ENCODE data around the gene STK38L. TPM values are rescaled to one million over a fixed set of nuclear protein-coding genes. Genes with fewer than 3 reads are reported as not detected.

Gene STK38L
- total and polyA plus RNA-seq, 9 of the 15 experiments (the other 6 are each of a cell fraction or from before 2014, with no cell fraction given): 2.6 to 10.7 (median 6.9) TPM

DNA sequence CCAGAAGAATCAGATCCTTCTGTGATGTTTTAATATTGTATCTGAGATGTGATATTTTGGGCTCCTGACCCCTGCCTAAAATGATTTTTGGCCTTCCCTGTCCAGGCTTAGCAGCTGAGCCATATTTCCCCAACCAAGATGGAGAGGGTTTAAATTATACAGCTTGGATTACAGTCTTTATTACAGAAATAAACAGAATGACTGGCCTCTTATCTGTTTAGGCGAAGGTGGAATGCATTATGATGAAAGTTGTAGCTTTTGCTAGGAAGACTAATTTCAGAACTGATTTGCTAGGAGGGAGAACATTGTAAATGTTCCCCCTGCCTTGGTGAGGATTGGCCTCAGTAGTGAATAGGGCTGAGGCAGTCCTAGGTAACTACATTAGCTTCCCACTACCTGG lies 111.9 kb downstream of the STK38L start:
- DNase-seq (ENCODE audit: extremely low read depth in 1 of 4, low spot score in 3 of 4) (no peak), ATAC-seq (no peak), FAIRE-seq (no peak)
- ChIA-PET CTCF (ENCODE audit: low intra/inter-chr PET ratio) (no interaction called here), POLR2A (interaction anchor here (0.6 kb wide), 2 partner anchors 9 to 703 kb away, joined by 3 to 4 read pairs; no protein-coding TSS in a partner anchor)
- H3K27ac ChIP-seq (ENCODE audit: extremely low read depth, low read depth, low read length): no peak overlapping the region
- H3K36me3 ChIP-seq (ENCODE audit: control insufficient read depth, insufficient read depth, low read length): no peaks in the 10 kb centered on the region
- no TSS peak for BruUV-seq (replicated peaks)
- H3K4me3 ChIP-seq: no peak overlapping the region
- H3K9me1 ChIP-seq (ENCODE audit: control insufficient read depth, insufficient read depth, low read length): no peaks in the 10 kb centered on the region
- no peaks in the 10 kb centered on the region for H3K4me1 ChIP-seq (replicated peaks in 1 of 2; ENCODE audit: control insufficient read depth in 2 of 2, insufficient read depth in 2 of 2, low read length in 2 of 2)
- no peaks in the 10 kb centered on the region for H4K20me1 ChIP-seq (replicated peaks; ENCODE audit: control insufficient read depth, insufficient read depth, low read length)
- H2AFZ ChIP-seq (ENCODE audit: low read depth, low read length): no peak overlapping the region
- no peak overlapping the region for H3K4me2 ChIP-seq (ENCODE audit: insufficient read depth, low read length)
- H3K9ac ChIP-seq (ENCODE audit: insufficient read depth in 1 of 2, low read depth in 2 of 2, low read length in 2 of 2): no peak overlapping the region
- H3K27me3 ChIP-seq (ENCODE audit: control insufficient read depth in 2 of 2, insufficient read depth in 2 of 2, low read length in 2 of 2): peaks cover 0 to 5% of the 10 kb centered on the region in 2 experiments; a peak in 1 of 5 replicates
- TF ChIP-seq ZNF143 (CRISPR knock-in tag; IDR thresholded peaks at IDR 0.05) (no peak), RHOXF2B (CRISPR knock-in tag; conservative IDR thresholded peaks at IDR 0.05) (no peak), GABPB1 (CRISPR knock-in tag; IDR thresholded peaks at IDR 0.05) (no peak), DMBX1 (CRISPR knock-in tag; IDR thresholded peaks at IDR 0.05; ENCODE audit: borderline replicate concordance) (no peak), TOE1 (IDR thresholded peaks at IDR 0.05; ENCODE audit: borderline replicate concordance) (no peak), TOE1 (CRISPR knock-in tag; IDR thresholded peaks at IDR 0.05; ENCODE audit: borderline replicate concordance, low read depth) (no peak), JUNB (CRISPR knock-in tag; conservative IDR thresholded peaks at IDR 0.05) (no peak), ZNF134 (CRISPR knock-in tag; conservative IDR thresholded peaks at IDR 0.05) (no peak), ZFP1 (CRISPR knock-in tag; IDR thresholded peaks at IDR 0.05) (no peak)
- no peaks in the 10 kb centered on the region for H3K9me3 ChIP-seq (replicated peaks; ENCODE audit: control insufficient read depth, insufficient read depth, low read depth, low read length)
- H3K79me2 ChIP-seq (ENCODE audit: control insufficient read depth, insufficient read depth, low read length): no peaks in the 10 kb centered on the region
- in situ Hi-C loops (cut with MboI): no loop called here
- WGBS (ENCODE audit: insufficient coverage, low coverage, missing lambda C conversion rate): 0% methylated on average over 1 of the region's 1 CpG
- intact Hi-C loops (cut with micrococcal nuclease): no loop called here

All from K562 (cell line).